Tibial nerve (tissue), 3 donors: ENCODE results near the gene PHACTR1.

ENCODE experiments used
- POLR2A ChIP-seq, 2 donors: fragments of 450-650 bp; IDR thresholded peaks; one replicate each; pipeline ENCODE4 v1.6.1; 2017; ENCODE audit warnings: antibody characterized with exemption in 2 of 2, mild to moderate bottlenecking in 2 of 2, moderate library complexity in 2 of 2
- TF ChIP-seq, protein P1 (sequence below), 5 experiments: fragments of 200-600 bp in 3 of 5; fragments of 450-650 bp in 2 of 5; sonication (generic) in 3 of 5; IDR thresholded peaks; one replicate each; pipeline ENCODE4 v1.5.1; 2016 to 2019; ENCODE audit warnings: antibody characterized with exemption in 5 of 5, mild to moderate bottlenecking in 3 of 5, moderate library complexity in 2 of 5

DNA sequence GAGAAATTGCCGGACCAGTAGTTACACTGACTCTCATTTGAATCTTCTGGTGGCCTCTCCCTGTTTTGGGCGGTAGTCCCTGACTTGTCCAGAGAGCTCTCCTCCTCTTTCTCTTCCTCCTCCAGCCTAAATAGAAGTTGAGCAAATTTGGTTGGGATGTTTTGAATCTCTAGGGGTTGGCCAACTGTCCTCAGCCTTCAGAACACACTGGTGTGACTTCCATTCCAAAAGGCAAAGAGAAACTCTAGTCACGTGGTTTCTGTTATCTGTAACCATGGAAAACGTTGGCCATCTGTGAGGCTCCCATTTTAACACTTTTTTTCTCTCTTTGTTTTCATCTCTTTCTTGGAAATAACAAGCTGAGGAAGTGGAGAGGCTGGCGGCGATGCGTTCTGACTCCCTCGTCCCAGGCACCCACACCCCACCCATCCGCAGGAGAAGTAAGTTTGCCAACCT is 336.5 kb downstream of the PHACTR1 start:
- TF ChIP-seq, protein P1, sequence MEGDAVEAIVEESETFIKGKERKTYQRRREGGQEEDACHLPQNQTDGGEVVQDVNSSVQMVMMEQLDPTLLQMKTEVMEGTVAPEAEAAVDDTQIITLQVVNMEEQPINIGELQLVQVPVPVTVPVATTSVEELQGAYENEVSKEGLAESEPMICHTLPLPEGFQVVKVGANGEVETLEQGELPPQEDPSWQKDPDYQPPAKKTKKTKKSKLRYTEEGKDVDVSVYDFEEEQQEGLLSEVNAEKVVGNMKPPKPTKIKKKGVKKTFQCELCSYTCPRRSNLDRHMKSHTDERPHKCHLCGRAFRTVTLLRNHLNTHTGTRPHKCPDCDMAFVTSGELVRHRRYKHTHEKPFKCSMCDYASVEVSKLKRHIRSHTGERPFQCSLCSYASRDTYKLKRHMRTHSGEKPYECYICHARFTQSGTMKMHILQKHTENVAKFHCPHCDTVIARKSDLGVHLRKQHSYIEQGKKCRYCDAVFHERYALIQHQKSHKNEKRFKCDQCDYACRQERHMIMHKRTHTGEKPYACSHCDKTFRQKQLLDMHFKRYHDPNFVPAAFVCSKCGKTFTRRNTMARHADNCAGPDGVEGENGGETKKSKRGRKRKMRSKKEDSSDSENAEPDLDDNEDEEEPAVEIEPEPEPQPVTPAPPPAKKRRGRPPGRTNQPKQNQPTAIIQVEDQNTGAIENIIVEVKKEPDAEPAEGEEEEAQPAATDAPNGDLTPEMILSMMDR (IDR thresholded peaks at IDR 0.05), result no peak
- TF ChIP-seq POLR2A (IDR thresholded peaks at IDR 0.05), result no peak
